ENCODE data around the gene ZDHHC24. TPM values are rescaled to one million over a fixed set of nuclear protein-coding genes. Genes with fewer than 3 reads are reported as not detected.
A peak's percentile ranks its signal among the peaks of the same experiment; 100 is the strongest.
"Not testable (repeated sequence)": the region's sequence is repeated elsewhere in the genome, so short reads cannot be mapped to it uniquely, and the experiment has no call there.

ZDHHC24 gene
- total RNA-seq, 1 donor = 32.0 TPM

GRCh38 chr11:66546966-66547661 lies 1.3 kb upstream of the ZDHHC24 start:
- DNase-seq (ENCODE audit: low read depth in 2 of 3, low spot score in 2 of 3) = no peak

- DNase-seq (ENCODE audit: low read depth in 2 of 3, low spot score in 2 of 3) = no peak
Measured at GRCh38 chr11:66546368-66546965, 619 bp upstream of the ZDHHC24 start, which contains the start of gene ACTN3. Gene ACTN3 (plus strand): TSS chr11:66546903. CDS start chr11:66546938, 35 bp downstream.

GRCh38 chr11:66544952-66545351 lies 896 bp downstream of the ZDHHC24 start:
- not testable (repeated sequence) for DNase-seq (ENCODE audit: low read depth in 2 of 3, low spot score in 2 of 3)

- DNase-seq (ENCODE audit: low read depth in 2 of 3, low spot score in 2 of 3) = peak; percentile 33 to 92 (median 91)
Measured at GRCh38 chr11:66543263-66544107, 2.4 kb downstream of the ZDHHC24 start.

- DNase-seq (ENCODE audit: low read depth in 2 of 3, low spot score in 2 of 3) = no peak
Measured at GRCh38 chr11:66542362-66542761, 3.5 kb downstream of the ZDHHC24 start.

- no peak for DNase-seq (ENCODE audit: low read depth in 2 of 3, low spot score in 2 of 3)
Measured at GRCh38 chr11:66541892-66542291, 4.0 kb downstream of the ZDHHC24 start.

GRCh38 chr11:66540598-66540997 lies 5.2 kb downstream of the ZDHHC24 start:
- not testable (repeated sequence) for DNase-seq (ENCODE audit: low read depth in 2 of 3, low spot score in 2 of 3)

- no peak for DNase-seq (ENCODE audit: low read depth in 2 of 3, low spot score in 2 of 3)
Measured at GRCh38 chr11:66539870-66540213, 6.0 kb downstream of the ZDHHC24 start.

GRCh38 chr11:66539170-66539869 lies 6.5 kb downstream of the ZDHHC24 start:
- DNase-seq (ENCODE audit: low read depth in 2 of 3, low spot score in 2 of 3) = no peak

GRCh38 chr11:66532784-66533183 lies 13.1 kb downstream of the ZDHHC24 start:
- DNase-seq (ENCODE audit: low read depth in 2 of 3, low spot score in 2 of 3) = no peak

GRCh38 chr11:66531841-66532240 lies 14.0 kb downstream of the ZDHHC24 start:
- DNase-seq (ENCODE audit: low read depth in 2 of 3, low spot score in 2 of 3) = no peak

GRCh38 chr11:66530927-66531709 lies 14.7 kb downstream of the ZDHHC24 start:
- DNase-seq (ENCODE audit: low read depth in 2 of 3, low spot score in 2 of 3) = no peak

GRCh38 chr11:66529655-66530054 lies 16.2 kb downstream of the ZDHHC24 start:
- no peak for DNase-seq (ENCODE audit: low read depth in 2 of 3, low spot score in 2 of 3)

- no peak for DNase-seq (ENCODE audit: low read depth in 2 of 3, low spot score in 2 of 3)
Measured at GRCh38 chr11:66529069-66529468, 16.8 kb downstream of the ZDHHC24 start.

- no peak for DNase-seq (ENCODE audit: low read depth in 2 of 3, low spot score in 2 of 3)
Measured at GRCh38 chr11:66524304-66525040, 21.4 kb downstream of the ZDHHC24 start.

GRCh38 chr11:66523611-66524010 lies 22.2 kb downstream of the ZDHHC24 start:
- no peak for DNase-seq (ENCODE audit: low read depth in 2 of 3, low spot score in 2 of 3)

- no peak for DNase-seq (ENCODE audit: low read depth in 2 of 3, low spot score in 2 of 3)
Measured at GRCh38 chr11:66510990-66511339, 34.9 kb downstream of the ZDHHC24 start.

GRCh38 chr11:66510271-66510989 lies 35.4 kb downstream of the ZDHHC24 start, which contains the start of gene BBS1:
Gene BBS1 (plus strand): TSS chr11:66510635. CDS start chr11:66510660, 25 bp downstream.
- DNase-seq (ENCODE audit: low read depth in 2 of 3, low spot score in 2 of 3) = peak; percentile 63 to 76 (median 73)

- DNase-seq (ENCODE audit: low read depth in 2 of 3, low spot score in 2 of 3) = no peak
Measured at GRCh38 chr11:66509131-66509561, 36.7 kb downstream of the ZDHHC24 start.
